Body of pancreas (tissue), 4 donors: ENCODE data around the gene ZDHHC5.

Experiments
- POLR2A ChIP-seq, 3 donors: fragments of 450-650 bp; IDR thresholded peaks; one replicate each; pipeline ENCODE4 v1.6.1; 2016; ENCODE audit warnings: antibody characterized with exemption in 3 of 3, mild to moderate bottlenecking in 2 of 3
- TF ChIP-seq, protein P1 (sequence below), 7 experiments: fragments of 450-650 bp in 4 of 7; fragments of 200-600 bp in 3 of 7; sonication (generic) in 3 of 7; IDR thresholded peaks; one replicate each; pipeline ENCODE4 v1.5.1; 2016 to 2019; ENCODE audit warnings: antibody characterized with exemption in 7 of 7

GRCh38 chr11:57662893-57663292, 5.0 kb upstream of the ZDHHC5 start:
- TF ChIP-seq, protein P1, sequence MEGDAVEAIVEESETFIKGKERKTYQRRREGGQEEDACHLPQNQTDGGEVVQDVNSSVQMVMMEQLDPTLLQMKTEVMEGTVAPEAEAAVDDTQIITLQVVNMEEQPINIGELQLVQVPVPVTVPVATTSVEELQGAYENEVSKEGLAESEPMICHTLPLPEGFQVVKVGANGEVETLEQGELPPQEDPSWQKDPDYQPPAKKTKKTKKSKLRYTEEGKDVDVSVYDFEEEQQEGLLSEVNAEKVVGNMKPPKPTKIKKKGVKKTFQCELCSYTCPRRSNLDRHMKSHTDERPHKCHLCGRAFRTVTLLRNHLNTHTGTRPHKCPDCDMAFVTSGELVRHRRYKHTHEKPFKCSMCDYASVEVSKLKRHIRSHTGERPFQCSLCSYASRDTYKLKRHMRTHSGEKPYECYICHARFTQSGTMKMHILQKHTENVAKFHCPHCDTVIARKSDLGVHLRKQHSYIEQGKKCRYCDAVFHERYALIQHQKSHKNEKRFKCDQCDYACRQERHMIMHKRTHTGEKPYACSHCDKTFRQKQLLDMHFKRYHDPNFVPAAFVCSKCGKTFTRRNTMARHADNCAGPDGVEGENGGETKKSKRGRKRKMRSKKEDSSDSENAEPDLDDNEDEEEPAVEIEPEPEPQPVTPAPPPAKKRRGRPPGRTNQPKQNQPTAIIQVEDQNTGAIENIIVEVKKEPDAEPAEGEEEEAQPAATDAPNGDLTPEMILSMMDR (IDR thresholded peaks at IDR 0.05): no peak
- no peak for TF ChIP-seq POLR2A (IDR thresholded peaks at IDR 0.05)
